ENCODE data around the gene ITPR2.

Gene ITPR2

DNA sequence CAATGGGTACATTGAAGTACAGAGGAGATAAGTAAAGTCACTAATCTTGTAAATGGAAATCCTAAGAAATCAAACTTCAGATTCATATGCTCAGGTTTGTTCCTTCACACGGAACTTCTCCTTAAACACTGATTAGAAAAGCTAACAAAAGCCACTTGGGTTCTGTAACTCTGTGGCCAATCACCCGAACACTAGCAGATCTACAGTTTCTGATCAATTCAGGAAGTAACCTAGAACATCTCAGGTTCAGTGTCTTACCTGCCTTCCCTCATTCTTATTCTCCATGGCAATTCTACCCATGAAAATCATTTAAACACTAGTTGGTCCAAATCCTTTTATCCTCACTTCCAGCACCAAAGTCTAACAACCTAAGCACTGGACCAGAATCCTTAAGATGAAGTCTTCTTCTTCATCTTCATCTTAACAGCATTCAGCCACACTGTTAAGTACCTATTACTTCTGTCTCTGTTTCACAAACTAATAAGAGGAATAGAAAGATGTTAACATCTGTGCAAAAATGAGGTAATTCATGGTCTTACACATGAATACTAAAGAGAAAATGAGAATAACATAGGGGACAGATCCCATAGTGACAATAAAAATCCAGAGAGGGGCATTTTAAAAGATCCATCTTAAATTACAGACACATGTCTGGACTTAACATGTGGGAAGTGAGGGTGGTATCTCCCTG lies 453.1 kb downstream of the ITPR2 start:
- H3K27ac ChIP-seq: no peak overlapping the region
- TF ChIP-seq, protein P1, sequence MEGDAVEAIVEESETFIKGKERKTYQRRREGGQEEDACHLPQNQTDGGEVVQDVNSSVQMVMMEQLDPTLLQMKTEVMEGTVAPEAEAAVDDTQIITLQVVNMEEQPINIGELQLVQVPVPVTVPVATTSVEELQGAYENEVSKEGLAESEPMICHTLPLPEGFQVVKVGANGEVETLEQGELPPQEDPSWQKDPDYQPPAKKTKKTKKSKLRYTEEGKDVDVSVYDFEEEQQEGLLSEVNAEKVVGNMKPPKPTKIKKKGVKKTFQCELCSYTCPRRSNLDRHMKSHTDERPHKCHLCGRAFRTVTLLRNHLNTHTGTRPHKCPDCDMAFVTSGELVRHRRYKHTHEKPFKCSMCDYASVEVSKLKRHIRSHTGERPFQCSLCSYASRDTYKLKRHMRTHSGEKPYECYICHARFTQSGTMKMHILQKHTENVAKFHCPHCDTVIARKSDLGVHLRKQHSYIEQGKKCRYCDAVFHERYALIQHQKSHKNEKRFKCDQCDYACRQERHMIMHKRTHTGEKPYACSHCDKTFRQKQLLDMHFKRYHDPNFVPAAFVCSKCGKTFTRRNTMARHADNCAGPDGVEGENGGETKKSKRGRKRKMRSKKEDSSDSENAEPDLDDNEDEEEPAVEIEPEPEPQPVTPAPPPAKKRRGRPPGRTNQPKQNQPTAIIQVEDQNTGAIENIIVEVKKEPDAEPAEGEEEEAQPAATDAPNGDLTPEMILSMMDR (conservative IDR thresholded peaks at IDR 0.05; ENCODE audit: low read depth): no peak
- ChIA-PET CTCF (no interaction called here), POLR2A (ENCODE audit: low non-redundant PET) (no interaction called here)
- DNase-seq (ENCODE audit: low spot score): no peak

DNA sequence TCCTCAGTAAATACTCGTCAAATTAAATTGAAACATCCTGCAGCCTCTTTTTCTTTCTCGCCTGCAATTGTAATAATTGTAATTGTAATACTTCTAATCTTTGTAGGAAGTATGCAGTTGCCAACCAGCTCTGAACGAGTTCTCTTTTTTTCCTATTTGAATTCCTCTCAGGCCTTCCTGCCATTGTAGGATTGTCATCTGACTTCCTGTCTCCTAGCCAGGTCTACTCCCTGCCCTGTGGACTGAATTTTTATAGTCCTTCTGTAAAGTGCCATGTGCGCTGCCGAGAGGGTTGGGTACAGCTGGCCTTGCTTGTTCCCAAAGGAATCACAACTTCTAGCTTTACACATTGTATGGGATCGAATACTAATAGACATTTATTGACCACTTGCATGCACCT lies 454.3 kb downstream of the ITPR2 start:
- CTCF ChIA-PET: no interaction called here
- no peak for DNase-seq (ENCODE audit: low spot score)
- no peak overlapping the region for H3K27ac ChIP-seq
- POLR2A ChIA-PET (ENCODE audit: low non-redundant PET): no interaction called here
- TF ChIP-seq, protein P1 (conservative IDR thresholded peaks at IDR 0.05; ENCODE audit: low read depth): no peak

DNA sequence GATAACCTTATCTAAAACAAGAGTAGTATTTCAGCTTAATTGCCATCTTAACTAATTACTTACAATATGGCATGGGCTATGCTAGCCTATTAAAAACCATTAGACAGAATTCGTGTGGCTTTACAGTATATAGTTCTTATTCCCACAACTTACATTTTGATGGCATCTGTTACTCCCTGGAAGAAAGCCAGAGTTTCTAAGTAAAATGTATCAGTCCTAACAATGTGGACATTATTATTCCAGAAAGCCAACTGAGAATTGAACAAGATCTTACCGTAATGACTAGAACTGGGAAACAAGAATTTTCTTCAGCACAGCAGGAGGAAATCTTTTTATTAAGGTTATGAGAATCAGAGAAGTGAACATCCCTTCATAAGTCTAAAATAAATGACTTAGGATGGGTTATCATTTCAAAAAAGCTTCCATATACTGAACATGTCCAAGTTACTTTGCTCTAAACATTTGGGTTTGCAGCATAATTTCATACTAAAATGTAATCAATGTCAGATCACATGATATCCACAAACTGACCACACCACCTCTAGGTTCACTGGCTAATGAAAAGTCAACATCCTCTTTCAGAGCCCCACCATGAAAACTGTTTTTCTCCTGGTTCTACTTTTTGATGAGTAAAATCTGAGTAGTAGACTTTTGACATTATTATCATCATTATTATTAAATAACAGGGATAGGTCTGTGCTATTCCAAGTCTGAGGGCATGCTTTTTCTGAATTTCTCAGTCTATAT lies 457.9 kb downstream of the ITPR2 start:
- DNase-seq (ENCODE audit: low spot score): no peak
- POLR2A ChIA-PET (ENCODE audit: low non-redundant PET): no interaction called here

DNA sequence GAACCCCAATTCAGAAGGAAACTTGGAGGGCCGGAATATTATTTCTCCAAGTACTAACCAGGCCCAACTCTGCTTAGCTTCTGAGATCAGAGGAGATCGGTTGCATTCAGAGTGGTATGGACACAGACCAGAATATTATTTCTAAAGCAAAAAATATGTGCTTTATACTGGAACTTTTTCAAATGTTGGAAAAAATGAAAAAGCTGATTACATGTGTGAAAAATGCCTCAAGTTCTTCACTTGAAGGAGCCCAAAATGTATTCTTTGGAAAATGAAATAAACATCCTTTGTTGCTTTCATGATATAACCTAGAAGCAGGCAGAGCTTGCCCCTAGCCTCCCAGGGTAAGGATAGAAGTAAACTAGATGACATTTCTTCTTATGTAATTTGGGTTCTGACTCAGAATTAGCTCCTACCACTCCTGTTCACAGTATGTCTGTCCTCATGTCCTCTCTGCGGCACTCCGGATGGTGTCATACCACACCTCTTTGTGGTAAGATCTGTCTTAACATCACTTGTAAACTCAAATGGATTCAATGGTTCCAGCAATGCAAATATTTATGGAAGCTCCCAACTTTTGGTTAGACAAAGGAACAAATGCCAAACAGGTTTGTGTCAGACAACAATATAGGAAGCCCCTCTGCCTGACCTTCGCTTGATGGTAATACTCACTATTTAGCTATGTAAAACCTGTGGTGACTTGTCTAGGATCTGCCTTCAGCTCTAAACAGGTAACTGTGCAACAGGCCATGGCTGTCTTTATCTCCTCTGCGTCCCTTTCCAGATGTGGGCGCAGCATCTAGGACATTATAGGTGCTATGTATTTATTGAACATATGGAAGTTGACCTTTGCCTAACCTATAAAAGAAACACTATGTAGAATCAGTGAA lies 459.1 kb downstream of the ITPR2 start:
- peak; percentile 68 for DNase-seq (ENCODE audit: low spot score)
- TF ChIP-seq, protein P1 (conservative IDR thresholded peaks at IDR 0.05; ENCODE audit: low read depth): no peak
- H3K27ac ChIP-seq: no peak overlapping the region
- ChIA-PET CTCF (interaction anchor here (0.6 to 0.7 kb wide), 2 partner anchors 22 to 250 kb away, joined by 4 to 5 read pairs; no protein-coding TSS in a partner anchor), POLR2A (ENCODE audit: low non-redundant PET) (no interaction called here)

More for the DNA sequence above, 457.9 kb downstream of the ITPR2 start:
- no peak overlapping the region for H3K27ac ChIP-seq
- TF ChIP-seq, protein P1 (conservative IDR thresholded peaks at IDR 0.05; ENCODE audit: low read depth): no peak
- CTCF ChIA-PET: no interaction called here

DNA sequence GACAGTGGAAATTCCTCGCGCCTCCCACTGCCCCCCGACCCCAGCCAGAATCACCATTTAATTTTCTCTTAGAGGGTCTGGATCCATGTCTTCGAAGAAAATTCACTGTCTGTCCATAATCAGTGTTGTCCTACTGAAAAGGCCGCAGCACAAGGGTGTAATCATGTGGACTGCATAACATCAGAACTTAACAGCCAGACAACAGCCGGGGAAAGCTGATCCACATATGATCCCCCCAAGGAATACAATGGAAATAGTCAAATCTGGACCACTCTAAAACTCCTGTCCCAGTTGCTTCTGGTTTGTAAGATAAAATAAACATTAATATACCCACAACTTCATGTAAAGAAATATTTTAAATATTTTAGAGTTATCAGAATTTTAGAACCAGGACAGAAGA lies 460.1 kb downstream of the ITPR2 start:
- no peak overlapping the region for H3K27ac ChIP-seq
- TF ChIP-seq, protein P1 (conservative IDR thresholded peaks at IDR 0.05; ENCODE audit: low read depth): no peak
- POLR2A ChIA-PET (ENCODE audit: low non-redundant PET): no interaction called here
- CTCF ChIA-PET: interaction anchor here (0.7 kb wide), 1 partner anchor 23 kb away, joined by 4 read pairs; no protein-coding TSS in a partner anchor
- no peak for DNase-seq (ENCODE audit: low spot score)

DNA sequence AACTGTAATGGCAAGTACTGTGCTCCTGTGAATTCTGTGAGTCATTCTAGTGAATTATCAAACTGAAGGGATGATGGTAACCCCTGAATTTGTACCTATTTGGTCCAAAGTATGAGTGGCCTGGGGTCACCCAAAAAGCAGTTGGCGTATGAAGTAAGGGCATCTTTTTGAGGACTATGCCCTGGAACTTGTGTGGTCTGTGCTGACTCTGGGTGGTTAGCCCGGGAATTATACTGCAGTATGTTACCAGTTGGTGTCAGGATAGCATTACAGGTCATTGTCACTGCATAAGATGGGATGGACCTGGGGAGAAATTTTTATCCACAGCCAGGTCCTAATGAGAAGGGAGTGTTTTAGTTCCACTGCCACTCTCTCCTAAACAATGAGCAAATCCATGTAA lies 462.9 kb downstream of the ITPR2 start:
- CTCF ChIA-PET: no interaction called here
- TF ChIP-seq, protein P1 (conservative IDR thresholded peaks at IDR 0.05; ENCODE audit: low read depth): no peak
- DNase-seq (ENCODE audit: low spot score): no peak
- POLR2A ChIA-PET (ENCODE audit: low non-redundant PET): no interaction called here
- no peak overlapping the region for H3K27ac ChIP-seq

All from RWPE1 (cell line).